IPS-18c (cell line): ENCODE results near the gene HOXD11.

ENCODE experiments used
- H3K4me3 ChIP-seq: 2 replicates; pipeline ENCODE4 v1.7.0; 2013; ENCODE audit warnings: low read depth, mild to moderate bottlenecking, low read length, moderate library complexity; ENCODE audit not compliant: insufficient read depth
- H3K9me3 ChIP-seq: one replicate; pipeline ENCODE4 v1.6.1; 2013; ENCODE audit warnings: mild to moderate bottlenecking, low read length, moderate library complexity; ENCODE audit not compliant: control insufficient read depth, insufficient read depth

Gene HOXD11

GRCh38 chr2:176111309-176111663 lies 4.2 kb downstream of the HOXD11 start:
- H3K4me3 ChIP-seq = no peak overlapping the region

GRCh38 chr2:176111846-176112374 lies 4.8 kb downstream of the HOXD11 start:
- no peaks in the 10 kb centered on the region for H3K9me3 ChIP-seq
- no peak overlapping the region for H3K4me3 ChIP-seq

More at GRCh38 chr2:176111309-176111663, 4.2 kb downstream of the HOXD11 start:
- no peaks in the 10 kb centered on the region for H3K9me3 ChIP-seq

GRCh38 chr2:176112375-176113302 lies 5.6 kb downstream of the HOXD11 start:
- Histone ChIP-seq H3K9me3 (no peaks in the 10 kb centered on the region), H3K4me3 (no peak overlapping the region)

GRCh38 chr2:176114120-176114929 lies 7.2 kb downstream of the HOXD11 start:
- Histone ChIP-seq H3K4me3 (no peak overlapping the region), H3K9me3 (no peaks in the 10 kb centered on the region)

DNA sequence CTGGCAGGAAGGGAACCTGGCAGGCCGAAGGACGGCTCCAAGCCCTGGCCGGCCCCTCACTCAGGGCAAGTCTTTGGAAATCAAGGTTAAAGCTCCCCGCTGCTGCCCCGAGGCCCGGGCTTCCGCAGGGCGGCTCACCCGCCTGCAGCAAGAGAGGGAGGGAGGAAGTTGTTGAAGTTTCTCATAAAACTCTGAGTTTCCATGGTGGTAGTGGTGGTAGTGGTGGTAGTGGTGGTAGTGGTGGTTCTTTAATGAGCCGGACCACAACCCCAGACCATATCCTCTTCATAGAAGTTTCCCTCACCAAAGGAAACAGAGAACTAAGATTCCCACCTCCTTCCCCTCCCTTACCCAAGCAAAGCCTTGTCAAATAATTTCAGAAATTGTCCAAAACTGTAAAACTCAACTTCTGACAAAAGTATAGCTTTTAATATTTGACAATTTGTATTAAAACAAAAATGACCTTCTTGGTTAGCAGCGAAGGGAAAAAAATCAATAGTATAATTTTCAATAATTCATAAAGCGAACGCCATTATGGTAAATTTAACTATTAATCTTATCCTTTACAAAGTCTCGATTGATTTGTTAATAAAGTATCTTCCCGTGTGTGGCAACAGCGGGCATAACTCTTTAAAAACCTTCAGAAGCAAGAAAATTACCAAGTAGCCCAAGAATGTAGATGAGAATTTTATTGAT lies 8.0 kb downstream of the HOXD11 start:
- Histone ChIP-seq H3K4me3 (no peak overlapping the region), H3K9me3 (no peaks in the 10 kb centered on the region)

GRCh38 chr2:176115883-176116813 lies 9.1 kb downstream of the HOXD11 start, which contains the start of gene HOXD10:
Gene HOXD10 (plus strand): TSS chr2:176116778. CDS start chr2:176116834, 56 bp downstream.
- peak within 1 kb of the TSS; percentile 29; the same call in 1 of the 2 replicates for H3K4me3 ChIP-seq
- H3K9me3 ChIP-seq = no peaks in the 10 kb centered on the region

DNA sequence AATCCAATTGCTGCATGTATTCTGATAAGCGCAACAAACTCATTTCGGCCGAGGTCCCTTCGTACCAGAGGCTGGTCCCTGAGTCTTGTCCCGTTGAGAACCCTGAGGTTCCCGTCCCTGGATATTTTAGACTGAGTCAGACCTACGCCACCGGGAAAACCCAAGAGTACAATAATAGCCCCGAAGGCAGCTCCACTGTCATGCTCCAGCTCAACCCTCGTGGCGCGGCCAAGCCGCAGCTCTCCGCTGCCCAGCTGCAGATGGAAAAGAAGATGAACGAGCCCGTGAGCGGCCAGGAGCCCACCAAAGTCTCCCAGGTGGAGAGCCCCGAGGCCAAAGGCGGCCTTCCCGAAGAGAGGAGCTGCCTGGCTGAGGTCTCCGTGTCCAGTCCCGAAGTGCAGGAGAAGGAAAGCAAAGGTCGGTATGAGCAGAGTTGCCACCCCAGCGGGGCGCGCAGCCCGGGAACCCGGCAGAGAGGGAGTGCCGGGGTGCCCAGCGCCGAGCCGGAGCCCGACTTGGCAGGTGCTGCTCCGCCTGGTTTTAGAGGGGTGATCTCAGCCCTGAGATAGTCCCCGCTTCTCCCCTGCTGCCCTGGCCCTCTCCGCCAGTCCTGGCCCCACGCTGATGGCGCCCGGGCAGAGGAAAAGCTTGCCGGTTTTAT lies 10.2 kb downstream of the HOXD11 start:
- Histone ChIP-seq H3K4me3 (no peak overlapping the region), H3K9me3 (no peaks in the 10 kb centered on the region)

- no peak overlapping the region for H3K4me3 ChIP-seq
- no peaks in the 10 kb centered on the region for H3K9me3 ChIP-seq
Observed at GRCh38 chr2:176117823-176118371, 10.8 kb downstream of the HOXD11 start.

DNA sequence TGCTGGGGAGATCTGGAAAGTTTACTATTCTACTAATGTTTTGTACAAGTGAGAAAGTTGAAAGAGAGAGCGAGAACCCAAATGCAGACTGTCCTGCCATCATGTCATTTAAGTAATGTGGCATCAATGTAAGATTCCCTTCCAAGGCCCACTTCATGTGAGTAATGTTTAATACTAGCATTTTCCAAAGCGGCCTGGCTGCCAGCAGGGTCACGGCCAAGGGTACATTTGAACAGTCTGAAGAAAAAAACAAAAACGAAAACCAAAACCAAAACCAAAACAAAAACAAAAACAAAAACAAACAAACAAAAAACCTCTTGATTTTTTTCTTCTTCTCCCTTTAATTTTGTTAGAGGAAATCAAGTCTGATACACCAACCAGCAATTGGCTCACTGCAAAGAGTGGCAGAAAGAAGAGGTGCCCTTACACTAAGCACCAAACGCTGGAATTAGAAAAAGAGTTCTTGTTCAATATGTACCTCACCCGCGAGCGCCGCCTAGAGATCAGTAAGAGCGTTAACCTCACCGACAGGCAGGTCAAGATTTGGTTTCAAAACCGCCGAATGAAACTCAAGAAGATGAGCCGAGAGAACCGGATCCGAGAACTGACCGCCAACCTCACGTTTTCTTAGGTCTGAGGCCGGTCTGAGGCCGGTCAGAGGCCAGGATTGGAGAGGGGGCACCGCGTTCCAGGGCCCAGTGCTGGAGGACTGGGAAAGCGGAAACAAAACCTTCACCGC lies 11.7 kb downstream of the HOXD11 start:
- Histone ChIP-seq H3K9me3 (no peaks in the 10 kb centered on the region), H3K4me3 (no peak overlapping the region)

DNA sequence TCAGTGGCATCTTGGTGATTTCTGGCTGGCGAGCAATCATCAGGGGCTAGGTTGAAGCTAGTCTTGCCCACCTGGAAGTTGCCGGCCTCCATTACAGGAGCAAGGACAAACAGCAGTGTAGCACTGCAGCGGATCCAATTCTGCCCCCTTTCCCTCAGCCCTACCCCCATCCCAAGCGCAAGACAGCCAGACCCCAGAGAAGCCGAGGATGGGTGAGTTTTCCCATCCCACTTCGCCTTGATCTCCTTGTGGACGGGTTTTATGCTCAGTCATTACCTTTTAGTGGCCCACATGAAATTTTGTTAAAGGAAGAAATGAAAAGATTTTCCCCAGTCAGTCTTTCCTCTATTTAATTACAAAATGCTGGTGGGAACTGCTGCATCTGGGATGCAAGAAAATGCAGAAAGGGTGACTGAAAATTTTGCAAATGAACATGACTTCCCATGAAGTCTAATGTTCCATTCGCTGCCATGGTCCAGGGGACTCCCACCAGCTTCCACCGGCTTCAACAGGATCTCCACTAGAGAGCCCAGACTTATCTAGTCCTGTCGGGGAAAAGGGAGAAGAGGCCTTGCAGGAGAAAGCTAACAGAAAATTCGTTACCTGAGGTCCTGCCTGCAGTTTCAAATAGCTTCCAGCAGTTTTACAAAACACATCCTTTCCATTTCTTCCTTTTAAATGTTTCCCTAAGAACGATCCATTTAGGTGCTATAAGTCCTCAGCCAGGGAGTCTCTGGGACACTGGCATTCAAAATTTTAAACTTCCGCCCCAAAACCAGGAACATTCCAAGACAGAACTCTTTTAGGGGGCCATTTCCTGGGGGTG lies 13.5 kb downstream of the HOXD11 start:
- H3K4me3 ChIP-seq = no peak overlapping the region

GRCh38 chr2:176121190-176122051 lies 14.3 kb downstream of the HOXD11 start:
- Histone ChIP-seq H3K9me3 (no peaks in the 10 kb centered on the region), H3K4me3 (no peak overlapping the region)

More for the DNA sequence above, 13.5 kb downstream of the HOXD11 start:
- no peaks in the 10 kb centered on the region for H3K9me3 ChIP-seq

GRCh38 chr2:176122052-176122682 lies 15.1 kb downstream of the HOXD11 start:
- peak overlapping the region; percentile 4; the same call in 1 of the 2 replicates for H3K4me3 ChIP-seq

More at GRCh38 chr2:176122052-176122682, 15.1 kb downstream of the HOXD11 start:
- H3K9me3 ChIP-seq = no peaks in the 10 kb centered on the region
